ENCODE data around the gene SLC25A22. TPM values are rescaled to one million over a fixed set of nuclear protein-coding genes. Genes with fewer than 3 reads are reported as not detected.

Gene SLC25A22
- total RNA-seq, 2 experiments from 2014 or later = 9.1 to 11.1 TPM

GRCh38 chr11:794766-795633, 3.1 kb downstream of the SLC25A22 start:
- Mint-ChIP-seq H3K27ac (no peak overlapping the region), H3K4me3 (peak overlapping the region; percentile 45), H3K4me1 (ENCODE audit: low read depth) (peaks cover 16% of the 10 kb centered on the region), H3K36me3 (ENCODE audit: low read depth) (peaks cover 10% of the 10 kb centered on the region), H3K27me3 (no peaks in the 10 kb centered on the region), H3K9me3 (no peaks in the 10 kb centered on the region)
- no peaks in the 10 kb centered on the region for H3K27me3 ChIP-seq (ENCODE audit: control insufficient read depth in 1 of 2, insufficient read depth in 2 of 2, low read length in 2 of 2)
- DNase-seq (no peak), ATAC-seq (ENCODE audit: poor library complexity) (no peak)
- no peak for TF ChIP-seq CTCF (IDR thresholded peaks at IDR 0.05)
- POLR2A ChIA-PET = interaction anchor here (0.6 to 3.2 kb wide), 4 partner anchors 11 to 230 kb away, joined by 3 to 24 read pairs (median 4); partner anchors contain the start of gene RPLP2
- H3K4me1 ChIP-seq (ENCODE audit: insufficient read depth, low read length) = peaks cover 48% of the 10 kb centered on the region
- no peak overlapping the region for H3K27ac ChIP-seq (ENCODE audit: low read depth in 1 of 2, low read length in 2 of 2)
- CTCF ChIA-PET = interaction anchor here (1.1 kb wide), 1 partner anchor 48 kb away, joined by 4 read pairs; the partner anchor contains the start of gene TALDO1
- peak overlapping the region; percentile 89 for H3K4me3 ChIP-seq (ENCODE audit: low read length)
- intact Hi-C loops (cut with DNase I, micrococcal nuclease) = loop anchor here (2.0 to 5.0 kb wide), 5 partner anchors 16 to 288 kb away; partner anchors contain the start of genes DEAF1 (in 2 of the 2), TALDO1 (in 2 of the 2), TMEM80 (in 2 of the 2) and HRAS (in 1 of the 2)
- no peaks in the 10 kb centered on the region for H3K9me3 ChIP-seq (ENCODE audit: control insufficient read depth in 1 of 2, insufficient read depth in 1 of 2, low read length in 2 of 2)
- H3K36me3 ChIP-seq (ENCODE audit: insufficient read depth, low read length) = peaks cover 36% of the 10 kb centered on the region

- H3K4me1 ChIP-seq (ENCODE audit: insufficient read depth, low read length) = peaks cover 54% of the 10 kb centered on the region
- DNase-seq (no peak), ATAC-seq (ENCODE audit: poor library complexity) (no peak)
- no peak overlapping the region for H3K4me3 ChIP-seq (ENCODE audit: low read length)
- H3K4me3 Mint-ChIP-seq = peak overlapping the region; percentile 68
- no peaks in the 10 kb centered on the region for H3K9me3 Mint-ChIP-seq
- peaks cover 0 to 4% of the 10 kb centered on the region in 2 experiments for H3K9me3 ChIP-seq (ENCODE audit: control insufficient read depth in 1 of 2, insufficient read depth in 1 of 2, low read length in 2 of 2)
- ChIA-PET CTCF (no interaction called here), POLR2A (interaction anchor here (0.6 kb wide), 1 partner anchor 229 kb away, joined by 4 read pairs; no protein-coding TSS in a partner anchor)
- peaks cover 0 to 5% of the 10 kb centered on the region in 2 experiments for H3K27me3 ChIP-seq (ENCODE audit: control insufficient read depth in 1 of 2, insufficient read depth in 2 of 2, low read length in 2 of 2)
- H3K4me1 Mint-ChIP-seq (ENCODE audit: low read depth) = peaks cover 16% of the 10 kb centered on the region
- intact Hi-C loops (cut with DNase I, micrococcal nuclease) = loop anchor here in 1 of 2 experiments (2.0 kb wide), 1 partner anchor 15 kb away; no protein-coding TSS in a partner anchor
- H3K36me3 Mint-ChIP-seq (ENCODE audit: low read depth) = peaks cover 10% of the 10 kb centered on the region
- H3K27me3 Mint-ChIP-seq = no peaks in the 10 kb centered on the region
- no peak overlapping the region for H3K27ac ChIP-seq (ENCODE audit: low read depth in 1 of 2, low read length in 2 of 2)
- H3K36me3 ChIP-seq (ENCODE audit: insufficient read depth, low read length) = peaks cover 29% of the 10 kb centered on the region
- H3K27ac Mint-ChIP-seq = no peak overlapping the region
- no peak for TF ChIP-seq CTCF (IDR thresholded peaks at IDR 0.05)
Observed at GRCh38 chr11:794013-794765, 3.9 kb downstream of the SLC25A22 start.

- H3K36me3 ChIP-seq (ENCODE audit: insufficient read depth, low read length) = peaks cover 29% of the 10 kb centered on the region
Observed at GRCh38 chr11:793556-793955, 4.5 kb downstream of the SLC25A22 start.

More at GRCh38 chr11:793556-793955, 4.5 kb downstream of the SLC25A22 start:
- ChIA-PET POLR2A (no interaction called here), CTCF (no interaction called here)
- peaks cover 0 to 5% of the 10 kb centered on the region in 2 experiments for H3K9me3 ChIP-seq (ENCODE audit: control insufficient read depth in 1 of 2, insufficient read depth in 1 of 2, low read length in 2 of 2)
- intact Hi-C loops (cut with DNase I, micrococcal nuclease) = no loop called here
- Mint-ChIP-seq H3K27me3 (no peaks in the 10 kb centered on the region), H3K36me3 (ENCODE audit: low read depth) (peaks cover 10% of the 10 kb centered on the region), H3K9me3 (no peaks in the 10 kb centered on the region), H3K4me1 (ENCODE audit: low read depth) (peaks cover 16% of the 10 kb centered on the region), H3K4me3 (peak overlapping the region; percentile 69), H3K27ac (no peak overlapping the region)
- H3K27me3 ChIP-seq (ENCODE audit: control insufficient read depth in 1 of 2, insufficient read depth in 2 of 2, low read length in 2 of 2) = peaks cover 0 to 5% of the 10 kb centered on the region in 2 experiments
- no peak for TF ChIP-seq CTCF (IDR thresholded peaks at IDR 0.05)
- peaks cover 49% of the 10 kb centered on the region for H3K4me1 ChIP-seq (ENCODE audit: insufficient read depth, low read length)
- no peak overlapping the region for H3K27ac ChIP-seq (ENCODE audit: low read depth in 1 of 2, low read length in 2 of 2)
- DNase-seq (no peak), ATAC-seq (ENCODE audit: poor library complexity) (no peak)
- H3K4me3 ChIP-seq (ENCODE audit: low read length) = no peak overlapping the region
